Measurements from ENCODE around the gene FAAH2. TPM values are rescaled to one million over a fixed set of nuclear protein-coding genes. Genes with fewer than 3 reads are reported as not detected.

FAAH2 gene
- total and polyA plus RNA-seq, 3 donors from 2014 or later, result 0.51 to 5.1 (median 1.7) TPM

DNA sequence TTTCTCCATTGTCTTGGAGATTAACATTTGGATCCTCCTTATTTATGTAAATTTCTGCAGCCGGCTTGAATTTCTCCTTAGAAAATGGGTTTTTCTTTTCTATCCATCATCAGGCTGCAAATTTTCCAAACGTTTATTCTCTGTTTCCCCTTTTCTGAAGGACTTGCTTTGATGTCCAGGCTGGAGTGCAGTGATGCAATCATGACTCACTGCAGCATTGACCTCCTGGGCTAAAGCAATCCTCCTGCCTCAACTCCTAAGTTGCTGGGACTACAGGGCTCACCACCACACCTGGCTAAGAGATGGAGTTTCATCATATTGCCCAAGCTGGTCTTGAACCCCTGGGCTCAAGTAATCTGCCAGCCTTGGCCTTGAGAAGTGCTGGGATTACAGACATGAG, 161.3 kb downstream of the FAAH2 start:
- DNase-seq, result no peak
- no peaks in the 10 kb centered on the region for H3K9me3 ChIP-seq
- no peaks in the 10 kb centered on the region for H3K27me3 ChIP-seq
- intact Hi-C loops (cut with DNase I; ENCODE audit: low total_unique reads), result no loop called here
- no peaks in the 10 kb centered on the region for H3K4me1 ChIP-seq
- H3K36me3 ChIP-seq (ENCODE audit: low read depth, missing control alignments), result no peaks in the 10 kb centered on the region
- TF ChIP-seq POLR2A (IDR thresholded peaks at IDR 0.05), result no peak
- TF ChIP-seq, protein P1, sequence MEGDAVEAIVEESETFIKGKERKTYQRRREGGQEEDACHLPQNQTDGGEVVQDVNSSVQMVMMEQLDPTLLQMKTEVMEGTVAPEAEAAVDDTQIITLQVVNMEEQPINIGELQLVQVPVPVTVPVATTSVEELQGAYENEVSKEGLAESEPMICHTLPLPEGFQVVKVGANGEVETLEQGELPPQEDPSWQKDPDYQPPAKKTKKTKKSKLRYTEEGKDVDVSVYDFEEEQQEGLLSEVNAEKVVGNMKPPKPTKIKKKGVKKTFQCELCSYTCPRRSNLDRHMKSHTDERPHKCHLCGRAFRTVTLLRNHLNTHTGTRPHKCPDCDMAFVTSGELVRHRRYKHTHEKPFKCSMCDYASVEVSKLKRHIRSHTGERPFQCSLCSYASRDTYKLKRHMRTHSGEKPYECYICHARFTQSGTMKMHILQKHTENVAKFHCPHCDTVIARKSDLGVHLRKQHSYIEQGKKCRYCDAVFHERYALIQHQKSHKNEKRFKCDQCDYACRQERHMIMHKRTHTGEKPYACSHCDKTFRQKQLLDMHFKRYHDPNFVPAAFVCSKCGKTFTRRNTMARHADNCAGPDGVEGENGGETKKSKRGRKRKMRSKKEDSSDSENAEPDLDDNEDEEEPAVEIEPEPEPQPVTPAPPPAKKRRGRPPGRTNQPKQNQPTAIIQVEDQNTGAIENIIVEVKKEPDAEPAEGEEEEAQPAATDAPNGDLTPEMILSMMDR (IDR thresholded peaks at IDR 0.05), result no peak
- WGBS, 2 donors, result 68 to 82% methylated on average over 2 of the region's 2 CpGs
- no peak overlapping the region for H3K27ac ChIP-seq
- no peak overlapping the region for H3K4me3 ChIP-seq

DNA sequence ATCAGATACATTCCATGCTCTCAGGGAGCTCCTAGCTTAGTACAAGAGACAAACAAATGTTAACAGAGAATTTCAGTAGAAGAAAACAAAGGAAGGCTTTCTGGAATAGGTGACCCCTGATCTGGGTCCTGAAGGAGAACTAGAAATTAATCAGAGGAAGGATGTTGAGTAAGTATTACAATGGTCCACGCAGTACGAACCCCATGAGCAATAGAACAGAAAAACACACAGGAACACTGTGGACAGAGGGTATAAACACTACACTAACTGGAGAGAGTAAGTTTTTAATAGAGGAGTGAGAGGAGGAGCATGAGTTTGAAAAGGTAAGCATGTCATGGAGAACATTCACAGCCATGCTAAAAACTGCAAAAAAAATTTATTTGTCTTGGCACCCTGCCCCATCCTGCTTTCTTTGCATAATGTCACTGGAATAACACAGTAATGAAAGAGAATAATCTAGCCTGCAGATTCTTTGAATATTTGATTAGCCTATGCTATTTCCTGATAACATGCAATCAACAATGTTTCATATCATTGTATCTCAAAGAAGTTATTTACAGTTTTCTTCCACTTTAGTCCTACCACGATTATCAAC, 165.0 kb downstream of the FAAH2 start:
- Histone ChIP-seq H3K9me3 (no peaks in the 10 kb centered on the region), H3K36me3 (ENCODE audit: low read depth, missing control alignments) (no peaks in the 10 kb centered on the region), H3K27ac (no peak overlapping the region), H3K27me3 (no peaks in the 10 kb centered on the region), H3K4me3 (no peak overlapping the region), H3K4me1 (no peaks in the 10 kb centered on the region)
- intact Hi-C loops (cut with DNase I; ENCODE audit: low total_unique reads), result no loop called here
- TF ChIP-seq, protein P1 (IDR thresholded peaks at IDR 0.05), result no peak
- TF ChIP-seq POLR2A (IDR thresholded peaks at IDR 0.05), result no peak
- WGBS, 2 donors, result 59 to 63% methylated on average over 3 of the region's 3 CpGs
- no peak for DNase-seq

DNA sequence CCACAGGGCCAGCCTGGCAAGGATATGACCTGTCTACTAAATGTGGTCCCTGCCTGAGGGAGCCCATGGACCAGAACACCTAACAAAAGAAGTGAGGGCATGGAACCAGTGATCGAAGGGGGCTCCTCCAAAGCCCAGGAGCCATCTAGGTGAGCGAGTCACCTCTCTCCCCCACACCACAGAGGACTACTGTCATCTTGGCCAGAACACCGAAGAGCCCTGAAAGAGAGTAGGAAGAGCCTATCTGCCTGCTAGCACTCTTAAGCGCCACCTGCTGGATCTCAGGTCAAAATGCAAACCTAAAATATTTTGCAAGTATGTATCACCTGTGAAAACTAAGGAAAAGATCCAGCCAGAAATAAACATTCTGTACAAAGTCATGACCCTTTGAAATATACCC, 167.4 kb downstream of the FAAH2 start:
- 34 to 40% methylated on average over 1 to 4 of the region's 4 CpGs for WGBS, 2 donors
- no peak overlapping the region for H3K27ac ChIP-seq
- H3K4me3 ChIP-seq, result no peak overlapping the region
- H3K9me3 ChIP-seq, result no peaks in the 10 kb centered on the region
- no peaks in the 10 kb centered on the region for H3K27me3 ChIP-seq
- H3K36me3 ChIP-seq (ENCODE audit: low read depth, missing control alignments), result no peaks in the 10 kb centered on the region
- TF ChIP-seq, protein P1 (IDR thresholded peaks at IDR 0.05), result peak in 1 of 3 experiments; percentile 23
- TF ChIP-seq POLR2A (IDR thresholded peaks at IDR 0.05), result no peak
- DNase-seq, result peak; percentile 10
- H3K4me1 ChIP-seq, result no peaks in the 10 kb centered on the region
- intact Hi-C loops (cut with DNase I; ENCODE audit: low total_unique reads), result no loop called here

DNA sequence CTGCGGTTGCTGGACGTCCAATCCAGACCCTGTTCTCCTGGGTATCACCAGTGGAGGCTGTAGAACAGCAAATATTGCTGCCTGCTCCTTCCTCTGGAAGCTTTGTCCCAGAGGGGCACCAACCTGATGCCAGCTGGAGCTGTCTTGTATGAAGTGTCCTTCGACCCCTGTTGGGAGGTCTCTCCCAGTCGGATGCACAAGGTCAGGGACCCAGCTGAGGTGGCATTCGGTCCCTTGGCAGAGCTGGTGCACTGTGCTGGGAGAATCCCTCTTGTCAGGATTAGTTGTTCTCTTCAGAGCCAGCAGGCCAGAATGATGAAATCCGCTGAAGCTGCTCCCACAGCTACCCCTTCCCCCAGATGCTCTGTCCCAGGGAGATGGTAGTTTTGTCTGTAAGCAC, 195.0 kb downstream of the FAAH2 start:
- H3K4me1 ChIP-seq, result no peaks in the 10 kb centered on the region
- no peak overlapping the region for H3K27ac ChIP-seq
- WGBS, 2 donors, result 81% methylated on average over 4 of the region's 6 CpGs; no CpG with 5 or more reads in 1 of the 2 donors
- H3K9me3 ChIP-seq, result no peaks in the 10 kb centered on the region
- DNase-seq, result no peak
- H3K27me3 ChIP-seq, result no peaks in the 10 kb centered on the region
- no peaks in the 10 kb centered on the region for H3K36me3 ChIP-seq (ENCODE audit: low read depth, missing control alignments)
- TF ChIP-seq POLR2A (IDR thresholded peaks at IDR 0.05), result no peak
- TF ChIP-seq, protein P1 (IDR thresholded peaks at IDR 0.05), result no peak
- intact Hi-C loops (cut with DNase I; ENCODE audit: low total_unique reads), result no loop called here
- no peak overlapping the region for H3K4me3 ChIP-seq

DNA sequence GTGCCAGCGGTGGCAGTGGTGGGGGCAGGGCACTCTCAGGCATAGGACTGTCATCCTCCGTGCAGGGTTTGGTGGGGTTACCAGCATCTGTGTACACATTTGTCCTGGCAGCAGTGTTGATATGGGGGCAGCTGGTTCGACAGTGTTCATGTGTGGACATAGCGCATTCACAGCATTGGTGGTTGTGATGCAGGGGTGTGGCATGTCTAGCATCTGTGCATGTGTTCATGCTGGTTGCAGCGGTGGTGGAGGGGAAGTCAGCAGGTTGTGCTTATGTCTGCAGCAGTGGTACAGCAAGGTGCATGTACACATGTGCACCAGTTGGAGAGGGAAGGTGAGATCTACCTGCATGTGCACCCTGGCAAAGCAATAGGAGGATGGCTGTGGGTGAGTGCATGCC, 230.0 kb downstream of the FAAH2 start:
- Histone ChIP-seq H3K4me1 (no peaks in the 10 kb centered on the region), H3K9me3 (no peaks in the 10 kb centered on the region), H3K4me3 (no peak overlapping the region), H3K27ac (no peak overlapping the region), H3K36me3 (ENCODE audit: low read depth, missing control alignments) (no peaks in the 10 kb centered on the region), H3K27me3 (no peaks in the 10 kb centered on the region)
- 75% methylated on average over 2 of the region's 5 CpGs; no CpG with 5 or more reads in 1 of the 2 donors for WGBS, 2 donors
- intact Hi-C loops (cut with DNase I; ENCODE audit: low total_unique reads), result no loop called here
- TF ChIP-seq, protein P1 (IDR thresholded peaks at IDR 0.05), result no peak
- no peak for TF ChIP-seq POLR2A (IDR thresholded peaks at IDR 0.05)
- no peak for DNase-seq

Measured in testis (tissue), 3 donors.